NCI-H128 (cell line): ENCODE results near the gene DPP3.
A peak's percentile ranks its signal among the peaks of the same experiment; 100 is the strongest.
"Not testable (repeated sequence)": the region's sequence is repeated elsewhere in the genome, so short reads cannot be mapped to it uniquely, and the experiment has no call there.

Experiments
- DNase-seq: peaks from one replicate; lab custom pipeline; 2025; ENCODE audit not compliant: unreplicated experiment; lab: John Stamatoyannopoulos, UW

DPP3 gene

GRCh38 chr11:66480117-66480938 is at the start of gene DPP3:
Gene DPP3, plus strand, starts transcription at chr11:66480434. Its CDS starts 1,767 bp downstream, at chr11:66482201.
- DNase-seq = peak; percentile 95

- not testable (repeated sequence) for DNase-seq
Measured at GRCh38 chr11:66431287-66431686, 48.9 kb upstream of the DPP3 start.

GRCh38 chr11:66431871-66432329 is 48.3 kb upstream of the DPP3 start:
- DNase-seq = not testable (repeated sequence)

DNA sequence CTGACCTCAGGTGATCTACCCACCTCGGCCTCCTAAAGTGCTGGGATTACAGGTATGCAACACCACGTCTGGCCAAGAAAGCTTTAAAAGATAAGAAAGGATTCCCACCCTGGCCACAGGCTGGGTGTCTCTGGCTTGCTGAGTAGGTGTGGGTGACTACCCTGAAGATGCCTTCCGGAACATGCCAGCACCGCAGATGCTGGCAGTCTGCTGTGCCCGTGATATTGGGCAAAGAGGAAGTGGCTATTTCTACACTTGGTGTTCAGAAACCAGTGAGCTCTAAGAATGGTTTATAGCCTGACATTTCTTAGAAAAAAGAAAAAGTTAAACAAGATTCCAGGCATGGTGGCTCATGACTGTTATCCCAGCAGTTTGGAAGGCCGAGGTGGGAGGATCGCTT is 47.6 kb upstream of the DPP3 start:
- DNase-seq = no peak

DNA sequence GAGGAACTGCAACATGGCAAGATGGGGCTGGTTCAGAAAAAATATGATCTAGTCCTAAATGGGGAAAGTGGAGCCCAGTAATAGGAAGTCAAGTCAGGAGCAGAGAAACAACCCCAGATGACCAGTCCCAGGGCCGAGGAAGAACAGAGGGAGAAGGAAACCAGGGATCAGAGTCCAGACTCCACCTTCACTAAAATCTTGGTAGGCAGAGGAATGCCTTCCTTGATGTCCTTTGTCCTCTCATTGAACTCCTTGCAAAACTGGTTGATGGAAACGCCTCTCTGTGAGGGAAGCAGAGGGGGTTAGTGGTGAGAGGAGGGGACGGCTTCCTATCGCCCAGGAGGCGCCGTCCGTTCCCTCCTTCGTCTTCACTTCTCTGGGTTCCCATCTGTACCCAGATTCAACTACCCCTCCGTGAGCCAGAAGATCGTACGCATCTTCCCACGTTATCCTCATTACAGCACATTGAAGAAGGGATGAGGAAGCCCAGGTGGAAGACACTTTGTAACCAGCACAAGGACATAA is 42.2 kb upstream of the DPP3 start:
- no peak for DNase-seq

- peak; percentile 82 for DNase-seq
Measured at GRCh38 chr11:66438504-66439466, 41.4 kb upstream of the DPP3 start, which contains the start of gene MRPL11. Gene MRPL11, minus strand, starts transcription at chr11:66438848. Its CDS starts 94 bp downstream, at chr11:66438754.

DNA sequence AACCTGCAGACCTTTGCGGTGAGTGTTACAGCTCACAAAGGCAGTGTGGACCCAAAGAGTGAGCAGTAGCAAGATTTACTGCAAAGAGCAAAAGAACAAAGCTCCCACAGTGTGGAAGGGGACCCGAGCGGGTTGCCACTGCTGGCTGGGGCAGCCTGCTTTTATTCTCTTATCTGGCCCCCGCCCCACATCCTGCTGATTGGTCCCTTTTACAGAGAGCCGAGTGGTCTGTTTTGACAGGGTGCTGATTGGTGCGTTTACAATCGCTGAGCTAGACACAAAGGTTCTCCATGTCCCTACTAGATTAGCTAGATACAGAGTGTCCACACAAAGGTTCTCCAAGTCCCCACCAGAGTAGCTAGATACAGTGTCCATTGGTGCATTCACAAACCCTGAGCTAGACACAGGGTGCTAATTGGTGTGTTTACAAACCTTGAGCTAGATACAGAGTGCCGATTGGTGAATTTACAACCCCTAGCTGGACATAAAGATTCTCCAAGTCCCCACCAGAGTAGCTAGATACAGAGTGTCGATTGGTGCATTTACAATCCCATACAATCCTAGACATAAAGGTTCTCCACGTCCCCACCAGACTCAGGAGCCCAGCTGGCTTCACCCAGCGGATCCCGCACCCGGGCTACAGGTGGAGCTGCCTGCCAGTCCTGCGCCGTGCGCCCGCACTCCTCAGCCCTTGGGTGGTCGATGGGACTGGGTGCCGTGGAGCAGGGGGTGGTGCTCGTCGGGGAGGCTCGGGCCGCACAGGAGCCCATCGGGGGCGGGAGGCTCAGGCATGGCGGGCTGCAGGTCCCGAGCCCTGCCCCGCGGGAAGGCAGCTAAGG is 39.9 kb upstream of the DPP3 start:
- DNase-seq = not testable (repeated sequence)

DNA sequence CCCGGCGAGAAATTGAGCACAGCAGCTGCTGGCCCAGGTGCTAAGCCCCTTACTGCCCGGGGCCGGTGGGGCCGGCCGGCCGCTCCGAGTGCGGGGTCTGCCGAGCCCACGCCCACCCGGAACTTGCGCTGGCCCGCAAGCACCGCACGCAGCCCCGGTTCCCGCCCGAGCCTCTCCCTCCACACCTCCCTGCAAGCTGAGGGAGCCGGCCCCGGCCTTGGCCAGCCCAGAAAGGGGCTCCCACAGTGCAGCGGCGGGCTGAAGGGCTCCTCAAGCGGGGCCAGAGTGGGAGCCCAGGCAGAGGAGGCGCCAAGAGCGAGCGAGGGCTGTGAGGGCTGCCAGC is 39.3 kb upstream of the DPP3 start:
- not testable (repeated sequence) for DNase-seq

DNA sequence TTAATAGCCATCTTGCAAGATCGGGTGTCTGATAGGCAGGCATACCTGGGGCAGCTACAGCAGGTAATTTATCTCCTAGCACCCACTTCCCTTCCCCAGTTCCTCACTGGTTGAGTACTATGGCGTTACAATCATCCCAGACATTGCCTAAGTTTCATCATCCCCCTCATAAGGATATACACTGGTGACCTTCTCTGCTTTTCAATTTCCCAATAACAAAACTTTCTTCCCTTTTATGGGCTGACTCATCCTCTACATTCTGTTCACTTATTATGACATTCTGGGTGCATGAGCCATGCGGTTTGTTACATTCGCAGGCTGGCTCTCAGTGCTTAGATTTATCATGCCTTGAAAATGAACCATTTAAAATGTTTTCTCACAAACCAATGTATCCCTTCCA is 36.6 kb upstream of the DPP3 start:
- no peak for DNase-seq

DNA sequence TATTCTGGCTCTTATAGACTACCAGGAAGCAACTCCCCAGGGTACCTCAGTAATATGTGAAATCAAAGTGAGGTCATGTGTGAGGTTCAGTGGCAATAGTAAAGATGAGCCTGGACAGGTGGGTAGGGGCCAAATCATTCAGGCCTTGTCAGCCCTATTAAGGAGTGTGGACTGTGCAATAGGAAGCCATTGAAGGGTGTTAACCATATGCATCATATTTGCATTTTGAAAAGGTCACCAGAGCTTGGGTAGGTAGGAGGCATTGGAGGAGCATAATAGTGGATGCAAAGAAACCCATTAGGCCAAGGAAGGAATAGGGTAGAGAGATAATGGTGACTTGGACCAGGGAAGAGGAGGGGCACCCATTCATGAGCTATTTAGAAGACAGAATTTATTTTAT is 33.2 kb upstream of the DPP3 start:
- no peak for DNase-seq

DNA sequence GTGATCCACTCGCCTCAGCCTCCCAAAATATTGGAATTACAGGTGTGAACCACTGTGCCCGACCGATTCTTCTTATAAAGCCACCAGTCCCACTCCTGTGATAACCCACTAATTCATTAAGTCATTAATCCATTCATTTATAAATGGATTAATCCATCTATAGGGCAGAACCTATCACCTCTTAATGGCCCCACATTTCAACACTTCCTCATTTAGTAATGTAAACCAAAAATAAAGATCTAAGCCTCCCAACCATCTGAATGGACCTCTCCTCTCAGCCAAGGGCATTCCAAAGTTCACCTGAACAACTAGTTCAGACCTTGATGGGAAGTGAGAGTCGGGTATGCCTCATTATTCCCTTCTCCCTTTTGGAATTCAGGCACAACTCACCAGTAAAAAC is 31.7 kb upstream of the DPP3 start:
- DNase-seq = no peak

DNA sequence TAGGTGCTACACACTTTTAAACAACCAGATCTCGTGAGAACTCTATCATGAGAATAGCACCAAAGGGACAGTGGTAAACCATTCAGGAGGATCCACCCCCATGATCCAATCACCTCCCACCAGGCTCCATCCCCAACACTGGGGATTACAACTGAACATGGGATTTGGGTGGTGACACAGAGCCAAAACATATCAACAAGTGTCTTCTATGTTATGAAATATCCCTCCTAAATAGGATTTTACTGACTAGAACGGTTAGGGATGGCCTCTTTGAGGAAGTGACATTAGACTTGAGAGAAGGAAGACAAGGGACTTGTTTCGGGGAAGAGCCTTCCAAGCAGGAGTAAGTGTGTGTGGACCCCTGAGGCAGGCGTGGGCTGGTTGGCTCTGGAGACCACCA is 29.7 kb upstream of the DPP3 start:
- DNase-seq = no peak

DNA sequence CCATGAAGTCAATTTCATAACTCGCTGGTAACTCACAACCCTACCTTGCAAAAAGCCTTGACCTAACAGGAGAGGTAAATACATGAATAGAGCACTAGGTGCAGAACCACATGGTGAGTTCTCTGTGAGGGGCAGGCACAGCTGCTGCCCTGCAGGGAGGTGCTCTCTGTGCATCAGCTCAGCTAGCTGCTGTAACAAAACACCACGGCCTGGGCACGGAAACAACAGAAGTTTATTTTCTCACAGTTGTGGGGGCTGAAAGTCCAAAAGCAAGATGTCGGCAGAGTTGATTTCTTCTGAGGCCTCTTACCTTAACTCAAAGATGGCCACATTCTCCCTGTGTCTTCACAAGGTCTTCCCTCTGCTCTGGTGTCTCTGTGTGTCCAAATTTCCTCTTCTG is 28.6 kb upstream of the DPP3 start:
- no peak for DNase-seq

DNA sequence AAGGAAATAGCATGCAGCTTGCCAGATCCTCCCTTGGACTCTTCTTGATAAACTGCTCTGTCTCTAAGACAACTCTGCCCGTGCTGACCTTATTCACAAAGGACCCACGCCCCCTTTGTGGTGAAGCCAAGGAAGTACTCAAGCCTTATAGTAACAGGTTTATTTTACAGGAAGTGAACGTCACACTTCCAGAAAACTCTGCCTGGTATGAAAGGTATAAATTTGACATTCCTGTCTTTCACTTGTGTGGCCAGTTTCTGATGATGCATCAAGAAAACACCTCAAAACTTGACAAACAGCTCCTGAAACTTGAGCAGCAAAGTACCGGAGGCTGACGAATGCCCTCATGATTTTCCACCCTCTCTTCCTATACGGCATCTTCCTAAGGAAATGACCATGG is 26.0 kb upstream of the DPP3 start:
- DNase-seq = no peak

DNA sequence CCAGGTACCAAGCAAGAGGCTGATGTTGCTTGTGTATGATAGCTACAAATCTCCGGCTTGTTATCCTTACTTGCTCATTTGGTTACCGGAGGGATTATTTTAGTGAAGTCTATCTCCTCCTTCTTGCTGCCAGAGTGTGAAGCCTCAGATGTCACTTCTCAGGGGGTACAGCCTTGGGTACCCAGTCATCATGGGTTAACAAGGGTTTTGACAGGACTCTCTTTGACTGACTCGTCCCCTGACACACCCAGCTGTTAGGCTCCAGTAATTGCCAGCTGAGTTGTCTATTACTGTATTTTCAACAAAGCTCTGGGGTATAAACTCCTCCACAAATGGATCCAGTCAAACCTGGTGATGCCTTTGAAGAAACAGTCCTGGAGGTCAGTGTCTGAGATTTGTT is 25.4 kb upstream of the DPP3 start:
- DNase-seq = no peak

DNA sequence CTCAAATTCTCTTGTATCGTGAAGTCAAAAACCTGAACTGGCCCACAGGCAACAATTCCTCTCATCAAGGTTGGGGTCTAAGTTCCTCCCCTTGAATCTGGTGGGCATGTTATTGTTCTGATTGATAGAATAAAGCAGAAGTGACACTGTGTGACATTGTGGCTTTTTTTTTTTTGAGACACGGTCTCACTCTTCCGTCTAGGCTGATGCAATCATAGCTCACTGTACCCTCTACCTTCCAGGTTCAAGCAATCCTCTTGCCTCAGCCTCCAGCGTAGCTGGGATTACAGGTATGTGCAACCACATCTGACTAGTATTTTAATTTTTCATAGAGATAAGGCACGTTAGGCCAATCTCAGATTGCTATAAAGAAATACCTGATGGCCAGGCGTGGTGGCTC is 22.4 kb upstream of the DPP3 start:
- DNase-seq = no peak

DNA sequence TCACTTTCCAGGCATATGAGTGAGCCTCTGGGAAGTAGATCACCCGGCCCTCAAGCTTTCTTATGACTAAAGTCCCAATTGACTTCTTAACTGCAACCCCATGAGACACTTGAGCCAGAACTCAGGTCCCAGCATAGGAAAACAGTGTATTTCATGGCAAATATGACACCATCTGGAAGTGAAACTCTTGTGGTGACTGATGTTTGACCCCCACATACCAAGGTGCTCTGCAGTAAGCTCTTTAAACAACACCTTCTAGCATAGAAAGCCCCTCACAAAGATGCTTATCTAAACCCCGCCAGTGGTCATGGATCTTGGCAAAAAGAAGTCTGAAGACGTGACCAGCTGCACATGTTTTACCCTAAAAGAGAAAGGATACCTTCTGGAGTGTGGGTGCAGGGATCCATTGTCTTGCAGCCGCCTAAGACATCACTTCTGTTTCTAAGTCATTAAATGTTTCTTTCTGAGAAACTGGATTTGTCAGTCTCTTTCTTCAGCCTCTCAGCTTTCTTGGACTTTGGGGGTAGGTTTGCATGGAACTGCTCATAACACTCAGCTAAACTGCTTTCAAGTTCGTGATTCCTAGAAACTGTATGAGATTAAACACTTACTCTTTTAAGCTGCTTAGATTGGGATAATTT is 21.0 kb upstream of the DPP3 start:
- DNase-seq = no peak

- no peak for DNase-seq
Measured at GRCh38 chr11:66462010-66462409, 18.2 kb upstream of the DPP3 start.

GRCh38 chr11:66462911-66463310 is 17.3 kb upstream of the DPP3 start:
- DNase-seq = no peak

DNA sequence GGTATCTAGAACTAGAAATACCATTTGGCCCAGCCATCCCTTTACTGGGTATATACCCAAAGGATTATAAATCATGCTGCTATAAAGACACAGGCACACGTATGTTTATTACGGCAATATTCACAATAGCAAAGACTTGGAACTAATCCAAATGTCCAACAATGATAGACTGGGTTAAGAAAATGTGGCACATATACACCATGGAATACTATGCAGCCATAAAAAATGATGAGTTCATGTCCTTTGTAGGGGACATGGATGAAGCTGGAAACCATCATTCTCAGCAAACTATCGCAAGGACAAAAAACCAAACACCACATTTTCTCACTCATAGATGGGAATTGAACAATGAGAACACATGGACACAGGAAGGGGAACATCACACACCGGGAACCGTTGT is 16.1 kb upstream of the DPP3 start:
- DNase-seq = not testable (repeated sequence)
